Gastrocnemius medialis (tissue), 4 donors: ENCODE results near the gene CEBPZOS.

Experiments used
- POLR2A ChIP-seq, 2 donors: fragments of 450-650 bp; IDR thresholded peaks; one replicate each; pipeline ENCODE4 v1.6.1; 2017; ENCODE audit warnings: antibody characterized with exemption in 2 of 2, mild to moderate bottlenecking in 2 of 2, moderate library complexity in 2 of 2
- TF ChIP-seq, protein P1 (sequence below), 5 experiments: fragments of 450-650 bp in 3 of 5; fragments of 200-600 bp in 2 of 5; sonication (generic) in 2 of 5; IDR thresholded peaks in 4 of 5; conservative IDR thresholded peaks in 1 of 5; 1 replicate in 4 of 5; 2 replicates in 1 of 5; pipeline ENCODE4 v1.5.1; 2016 to 2019; ENCODE audit warnings: antibody characterized with exemption in 5 of 5, mild to moderate bottlenecking in 3 of 5, moderate library complexity in 3 of 5

DNA sequence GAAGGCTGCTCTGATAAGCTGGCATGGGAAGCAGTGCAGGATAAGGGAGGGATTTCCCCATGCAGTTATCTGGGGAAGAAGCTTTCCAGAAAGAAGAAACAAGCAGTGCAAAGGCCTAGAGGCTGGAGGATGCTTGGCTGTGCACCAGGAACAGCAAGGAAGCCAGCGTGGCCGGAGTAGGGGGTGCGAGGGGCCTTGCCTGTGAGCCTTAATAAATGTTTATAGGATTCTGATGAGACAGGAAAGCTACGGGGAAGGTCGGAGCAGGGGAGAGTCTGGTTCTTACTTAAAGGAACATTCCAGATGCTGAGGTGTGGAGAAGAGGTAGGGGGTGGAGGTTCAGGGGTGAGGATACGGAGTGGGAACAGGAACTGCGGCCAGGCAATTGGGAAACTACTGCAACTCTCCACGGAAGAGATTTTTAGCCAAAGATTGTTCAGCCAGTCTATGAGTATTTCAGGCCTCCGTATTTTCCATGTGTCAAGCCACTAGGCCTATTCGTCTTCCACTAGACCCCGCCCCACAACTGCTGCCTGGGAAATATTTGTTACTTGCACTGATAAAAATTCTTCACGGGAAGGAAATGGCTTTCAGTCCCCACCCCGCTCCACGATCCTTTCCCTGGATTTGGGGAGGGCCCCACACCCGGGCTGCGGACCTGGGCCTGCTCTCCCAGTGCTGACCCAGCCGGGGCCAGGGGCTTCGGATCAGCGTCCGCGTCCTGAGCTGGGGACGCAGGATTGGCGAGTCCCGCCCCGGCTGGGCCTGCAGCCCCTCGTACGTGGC, 40.0 kb upstream of the CEBPZOS start:
- TF ChIP-seq, protein P1, sequence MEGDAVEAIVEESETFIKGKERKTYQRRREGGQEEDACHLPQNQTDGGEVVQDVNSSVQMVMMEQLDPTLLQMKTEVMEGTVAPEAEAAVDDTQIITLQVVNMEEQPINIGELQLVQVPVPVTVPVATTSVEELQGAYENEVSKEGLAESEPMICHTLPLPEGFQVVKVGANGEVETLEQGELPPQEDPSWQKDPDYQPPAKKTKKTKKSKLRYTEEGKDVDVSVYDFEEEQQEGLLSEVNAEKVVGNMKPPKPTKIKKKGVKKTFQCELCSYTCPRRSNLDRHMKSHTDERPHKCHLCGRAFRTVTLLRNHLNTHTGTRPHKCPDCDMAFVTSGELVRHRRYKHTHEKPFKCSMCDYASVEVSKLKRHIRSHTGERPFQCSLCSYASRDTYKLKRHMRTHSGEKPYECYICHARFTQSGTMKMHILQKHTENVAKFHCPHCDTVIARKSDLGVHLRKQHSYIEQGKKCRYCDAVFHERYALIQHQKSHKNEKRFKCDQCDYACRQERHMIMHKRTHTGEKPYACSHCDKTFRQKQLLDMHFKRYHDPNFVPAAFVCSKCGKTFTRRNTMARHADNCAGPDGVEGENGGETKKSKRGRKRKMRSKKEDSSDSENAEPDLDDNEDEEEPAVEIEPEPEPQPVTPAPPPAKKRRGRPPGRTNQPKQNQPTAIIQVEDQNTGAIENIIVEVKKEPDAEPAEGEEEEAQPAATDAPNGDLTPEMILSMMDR (IDR thresholded peaks at IDR 0.05 in 4 of 5, conservative IDR thresholded peaks at IDR 0.05 in 1 of 5) = no peak
- no peak for TF ChIP-seq POLR2A (IDR thresholded peaks at IDR 0.05)
